Peyer's patch (tissue), 4 donors: ENCODE results near the gene P3H4. TPM values are rescaled to one million over a fixed set of nuclear protein-coding genes. Genes with fewer than 3 reads are reported as not detected.
A peak's percentile ranks its signal among the peaks of the same experiment; 100 is the strongest.

ENCODE experiments used
- DNase-seq, 3 donors: peaks; one replicate each; pipeline ENCODE4 v3.0.0-alpha.2; 2017 to 2019
- H3K27ac ChIP-seq, 4 donors: fragments of 200-600 bp; sonication (generic); one replicate each; pipeline ENCODE4 v1.5.1; 2016 to 2019
- H3K27me3 ChIP-seq, 2 donors: fragments of 200-600 bp; sonication (generic); one replicate each; pipeline ENCODE4 v1.5.1; 2019
- H3K36me3 ChIP-seq, 3 donors: fragments of 200-600 bp; sonication (generic); one replicate each; pipeline ENCODE4 v1.5.1; 2016 to 2019
- H3K4me1 ChIP-seq, 4 donors: fragments of 200-600 bp; sonication (generic); one replicate each; pipeline ENCODE4 v1.5.1; 2016 to 2019
- H3K4me3 ChIP-seq, 4 donors: fragments of 200-600 bp; sonication (generic); 1 replicate in 3 of 4; 2 replicates in 1 of 4; pipeline ENCODE4 v1.5.1; 2016 to 2019; ENCODE audit warnings: mild to moderate bottlenecking in 1 of 4
- H3K9me3 ChIP-seq, 4 donors: fragments of 200-600 bp; sonication (generic); one replicate each; pipeline ENCODE4 v1.5.1; 2016 to 2019; ENCODE audit warnings: mild to moderate bottlenecking in 1 of 4
- POLR2A ChIP-seq, 2 donors: fragments of 450-650 bp; IDR thresholded peaks; one replicate each; pipeline ENCODE4 v1.5.1; 2017; ENCODE audit warnings: antibody characterized with exemption in 2 of 2, mild to moderate bottlenecking in 2 of 2, moderate library complexity in 2 of 2
- total RNA-seq, 4 donors: library from RNA; depleted of rRNA; stranded (reverse); fragments of >200 nt; gene quantifications; one replicate each; pipeline ENCODE4 v1.1.0, GENCODE V29; 2016
- TF ChIP-seq, protein P1 (sequence below), 6 experiments: fragments of 450-650 bp in 4 of 6; fragments of 200-600 bp in 2 of 6; sonication (generic) in 1 of 6; IDR thresholded peaks; one replicate each; pipeline ENCODE4 v1.5.1; 2017 to 2019; ENCODE audit warnings: antibody characterized with exemption in 6 of 6, mild to moderate bottlenecking in 3 of 6, moderate library complexity in 1 of 6

The P3H4 gene
- total RNA-seq, 4 donors from 2014 or later = 9.5 to 23.1 (median 18.0) TPM

DNA sequence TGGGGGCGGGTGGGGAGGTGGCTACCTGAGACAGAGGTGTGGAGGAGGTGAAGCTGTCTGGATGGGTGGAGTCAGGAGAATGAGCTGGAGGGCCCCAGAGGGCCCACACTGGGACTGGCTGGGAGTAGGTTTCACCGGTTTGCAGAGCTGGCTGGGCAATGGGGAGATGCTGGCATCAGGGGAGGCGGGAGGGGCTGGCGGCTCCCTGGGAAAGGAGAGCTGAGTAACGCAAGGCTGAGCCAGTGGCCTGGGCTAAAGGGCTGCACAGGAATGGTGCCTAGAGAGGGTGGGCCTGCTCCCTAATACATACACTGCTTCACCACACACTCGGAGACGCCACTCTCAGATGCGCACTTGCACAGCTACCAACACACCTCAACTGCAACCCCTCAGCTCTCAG, 12.4 kb downstream of the P3H4 start:
- Histone ChIP-seq H3K4me3 (no peak overlapping the region), H3K27me3 (no peaks in the 10 kb centered on the region), H3K9me3 (no peaks in the 10 kb centered on the region), H3K4me1 (peaks cover 0 to 15% (median 2%) of the 10 kb centered on the region in 4 donors), H3K27ac (peak overlapping the region in 1 of 4 donors; percentile 98), H3K36me3 (no peaks in the 10 kb centered on the region)
- TF ChIP-seq, protein P1, sequence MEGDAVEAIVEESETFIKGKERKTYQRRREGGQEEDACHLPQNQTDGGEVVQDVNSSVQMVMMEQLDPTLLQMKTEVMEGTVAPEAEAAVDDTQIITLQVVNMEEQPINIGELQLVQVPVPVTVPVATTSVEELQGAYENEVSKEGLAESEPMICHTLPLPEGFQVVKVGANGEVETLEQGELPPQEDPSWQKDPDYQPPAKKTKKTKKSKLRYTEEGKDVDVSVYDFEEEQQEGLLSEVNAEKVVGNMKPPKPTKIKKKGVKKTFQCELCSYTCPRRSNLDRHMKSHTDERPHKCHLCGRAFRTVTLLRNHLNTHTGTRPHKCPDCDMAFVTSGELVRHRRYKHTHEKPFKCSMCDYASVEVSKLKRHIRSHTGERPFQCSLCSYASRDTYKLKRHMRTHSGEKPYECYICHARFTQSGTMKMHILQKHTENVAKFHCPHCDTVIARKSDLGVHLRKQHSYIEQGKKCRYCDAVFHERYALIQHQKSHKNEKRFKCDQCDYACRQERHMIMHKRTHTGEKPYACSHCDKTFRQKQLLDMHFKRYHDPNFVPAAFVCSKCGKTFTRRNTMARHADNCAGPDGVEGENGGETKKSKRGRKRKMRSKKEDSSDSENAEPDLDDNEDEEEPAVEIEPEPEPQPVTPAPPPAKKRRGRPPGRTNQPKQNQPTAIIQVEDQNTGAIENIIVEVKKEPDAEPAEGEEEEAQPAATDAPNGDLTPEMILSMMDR (IDR thresholded peaks at IDR 0.05) = no peak
- TF ChIP-seq POLR2A (IDR thresholded peaks at IDR 0.05) = no peak
- no peak for DNase-seq

DNA sequence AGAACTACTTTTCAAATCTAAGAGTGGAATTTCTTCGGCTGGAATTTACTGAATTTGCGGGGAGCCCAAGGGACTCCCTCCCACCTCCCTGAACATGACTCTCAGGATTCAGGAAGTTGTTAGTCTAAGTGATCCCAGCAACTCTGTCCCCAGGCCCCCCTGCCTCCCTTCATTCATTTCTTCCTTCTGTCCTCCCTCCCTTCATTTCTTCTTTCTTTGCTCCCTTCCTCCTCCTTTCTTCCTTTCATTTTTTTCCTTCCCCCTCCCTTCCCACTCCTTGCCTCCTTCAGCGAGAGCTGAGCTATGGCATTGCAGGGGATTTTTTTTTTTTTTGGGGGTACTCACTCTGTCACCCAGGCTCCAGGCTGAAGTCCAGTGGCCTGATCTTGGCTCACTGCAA, 14.4 kb downstream of the P3H4 start:
- no peak for DNase-seq
- TF ChIP-seq POLR2A (IDR thresholded peaks at IDR 0.05) = no peak
- TF ChIP-seq, protein P1 (IDR thresholded peaks at IDR 0.05) = no peak

DNA sequence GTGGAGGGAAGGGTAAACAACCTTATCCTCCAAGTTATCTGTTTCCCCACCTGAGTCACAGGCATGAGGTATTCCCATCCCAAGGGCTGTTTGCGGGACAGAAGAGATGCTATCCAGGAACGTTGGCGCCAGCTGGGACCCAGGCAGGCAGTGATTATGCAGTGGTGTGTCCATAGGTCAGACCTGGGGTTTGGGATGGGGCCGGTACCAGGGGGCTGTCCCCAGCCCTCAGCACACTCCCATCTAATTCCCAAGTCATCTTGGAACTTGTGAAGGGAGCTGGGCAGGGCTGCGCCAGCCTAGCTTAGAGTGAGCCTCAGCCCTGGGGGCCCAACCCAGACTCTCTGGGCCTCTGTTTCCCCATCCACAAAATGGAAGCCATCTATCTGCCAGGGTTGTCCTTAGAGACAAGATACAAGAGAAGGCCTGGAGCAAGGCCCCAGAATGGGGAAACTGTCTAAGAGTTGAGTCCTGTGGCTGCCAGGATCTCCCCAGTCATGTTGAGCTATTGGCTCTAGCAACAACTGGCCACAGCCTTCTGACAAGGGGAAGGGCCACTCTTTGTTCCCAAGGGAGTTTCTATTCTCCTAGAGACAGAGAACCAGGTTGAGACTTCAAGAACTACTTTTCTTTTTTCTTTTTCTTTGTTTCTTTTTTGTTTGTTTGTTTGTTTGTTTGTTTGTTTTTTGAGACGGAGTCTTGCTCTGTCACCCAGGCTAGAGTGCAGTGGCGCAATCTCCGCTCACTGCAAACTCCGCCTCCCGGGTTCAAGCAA, 15.4 kb downstream of the P3H4 start:
- Histone ChIP-seq H3K36me3 (no peaks in the 10 kb centered on the region), H3K4me3 (no peak overlapping the region), H3K27me3 (no peaks in the 10 kb centered on the region), H3K9me3 (no peaks in the 10 kb centered on the region), H3K27ac (no peak overlapping the region), H3K4me1 (peaks cover 0 to 41% (median 5%) of the 10 kb centered on the region in 4 donors)
- TF ChIP-seq POLR2A (IDR thresholded peaks at IDR 0.05) = no peak
- TF ChIP-seq, protein P1 (IDR thresholded peaks at IDR 0.05) = no peak
- DNase-seq = no peak

More for the DNA sequence above, 14.4 kb downstream of the P3H4 start:
- Histone ChIP-seq H3K27ac (no peak overlapping the region), H3K4me1 (peaks cover 0 to 35% (median 5%) of the 10 kb centered on the region in 4 donors), H3K4me3 (no peak overlapping the region), H3K9me3 (no peaks in the 10 kb centered on the region), H3K36me3 (no peaks in the 10 kb centered on the region), H3K27me3 (no peaks in the 10 kb centered on the region)

DNA sequence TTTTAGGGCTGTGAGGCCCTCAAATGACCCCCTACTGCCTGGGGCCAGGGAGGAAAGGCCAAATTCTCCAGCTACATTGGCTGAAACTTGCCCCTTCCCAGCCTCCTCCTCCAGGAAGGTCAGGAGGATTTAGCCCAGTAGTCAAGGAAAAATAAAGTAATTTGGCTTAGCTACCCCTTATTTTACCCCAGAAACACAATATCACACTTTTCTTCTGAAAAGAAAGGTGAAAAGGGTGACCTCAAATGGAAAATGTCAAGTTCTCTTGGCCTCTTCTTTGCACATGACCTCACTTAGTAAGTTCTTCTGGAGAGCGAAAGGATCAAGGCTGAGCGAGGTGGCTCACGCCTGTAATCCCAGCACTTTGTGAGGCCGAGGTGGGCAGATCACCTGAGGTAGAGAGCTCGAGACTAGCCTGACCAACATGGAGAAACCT, 17.2 kb downstream of the P3H4 start:
- Histone ChIP-seq H3K36me3 (no peaks in the 10 kb centered on the region), H3K9me3 (no peaks in the 10 kb centered on the region), H3K27me3 (no peaks in the 10 kb centered on the region), H3K27ac (peak overlapping the region in 3 of 4 donors; percentile 79 to 96 (median 87)), H3K4me3 (no peak overlapping the region), H3K4me1 (peaks cover 0 to 38% (median 3%) of the 10 kb centered on the region in 4 donors)
- TF ChIP-seq, protein P1 (IDR thresholded peaks at IDR 0.05) = no peak
- no peak for TF ChIP-seq POLR2A (IDR thresholded peaks at IDR 0.05)
- DNase-seq = no peak

DNA sequence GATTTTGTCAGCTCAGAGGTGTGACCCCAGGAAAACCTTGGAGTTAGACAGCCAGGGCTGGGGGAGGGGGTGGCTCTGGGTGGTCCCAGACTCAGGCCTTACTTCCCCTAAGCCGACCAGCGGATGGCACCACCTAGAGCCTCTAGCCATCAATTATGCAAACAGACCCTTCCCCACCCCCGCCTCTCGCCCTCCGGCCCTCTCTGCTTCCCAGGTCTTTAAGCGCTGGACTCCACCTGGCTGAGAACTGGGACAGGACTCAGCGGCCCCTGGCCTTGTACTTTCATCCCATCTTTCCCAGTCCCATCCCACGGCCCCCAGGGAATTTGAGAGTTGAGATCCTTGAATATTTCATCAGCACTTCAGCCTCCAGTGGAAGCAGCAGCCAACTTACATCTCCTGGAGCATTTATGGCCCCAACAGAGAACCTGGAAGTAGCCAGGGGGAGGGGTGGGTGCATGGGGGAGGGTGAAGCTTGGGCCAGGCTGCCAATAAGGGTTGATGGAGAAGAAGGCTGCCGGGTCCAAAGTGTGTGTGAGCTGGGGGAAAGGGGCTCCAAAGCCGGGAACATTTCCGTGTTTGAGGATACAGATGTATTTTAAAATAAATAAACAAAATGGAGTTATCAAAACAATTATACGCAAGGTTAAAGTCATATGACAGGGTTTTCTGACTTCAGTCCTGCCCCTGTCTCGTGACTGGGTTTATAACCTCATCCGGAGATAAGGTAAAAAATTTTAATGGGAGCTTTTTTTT, 17.8 kb downstream of the P3H4 start:
- H3K4me1 ChIP-seq = peaks cover 0 to 38% (median 3%) of the 10 kb centered on the region in 4 donors
- H3K9me3 ChIP-seq = no peaks in the 10 kb centered on the region
- H3K36me3 ChIP-seq = no peaks in the 10 kb centered on the region
- H3K4me3 ChIP-seq = peak overlapping the region in 2 of 4 donors; percentile 28 to 42
- peak in 2 of 3 donors; percentile 59 to 67 for DNase-seq
- H3K27me3 ChIP-seq = no peaks in the 10 kb centered on the region
- H3K27ac ChIP-seq = peak overlapping the region; percentile 25 to 96 (median 83)
- TF ChIP-seq POLR2A (IDR thresholded peaks at IDR 0.05) = peak in 1 of 2 donors; percentile 17
- TF ChIP-seq, protein P1 (IDR thresholded peaks at IDR 0.05) = no peak
